HG03565 (cell line): Measurements from ENCODE around the gene SMIM44.

ENCODE experiments used
- ATAC-seq: cut with Tn5 transposase; IDR thresholded peaks from one replicate; pipeline ENCODE4 v1.9.1; 2021; ENCODE audit warnings: mild to moderate bottlenecking, moderate library complexity; ENCODE audit not compliant: unreplicated experiment

Gene SMIM44

GRCh38 chr19:3478409-3479176 is 4.6 kb downstream of the SMIM44 start:
- ATAC-seq: no peak

GRCh38 chr19:3477951-3478350 is 5.3 kb downstream of the SMIM44 start:
- ATAC-seq: no peak

- no peak for ATAC-seq
Observed at GRCh38 chr19:3477506-3477905, 5.7 kb downstream of the SMIM44 start.

GRCh38 chr19:3476830-3477229 is 6.4 kb downstream of the SMIM44 start:
- no peak for ATAC-seq

GRCh38 chr19:3475449-3475848 is 7.8 kb downstream of the SMIM44 start:
- ATAC-seq: no peak

GRCh38 chr19:3474614-3475013 is 8.6 kb downstream of the SMIM44 start:
- no peak for ATAC-seq

- ATAC-seq: no peak
Observed at GRCh38 chr19:3474010-3474409, 9.2 kb downstream of the SMIM44 start.

GRCh38 chr19:3471954-3472655 is 11.1 kb downstream of the SMIM44 start:
- ATAC-seq: no peak

- no peak for ATAC-seq
Observed at GRCh38 chr19:3470500-3471128, 12.6 kb downstream of the SMIM44 start.

GRCh38 chr19:3469638-3470499 is 13.4 kb downstream of the SMIM44 start:
- no peak for ATAC-seq

GRCh38 chr19:3468211-3468610 is 15.0 kb downstream of the SMIM44 start:
- no peak for ATAC-seq

GRCh38 chr19:3467437-3468198 is 15.6 kb downstream of the SMIM44 start:
- ATAC-seq: no peak

- no peak for ATAC-seq
Observed at GRCh38 chr19:3466635-3467034, 16.6 kb downstream of the SMIM44 start.

- ATAC-seq: no peak
Observed at GRCh38 chr19:3465552-3465951, 17.7 kb downstream of the SMIM44 start.

GRCh38 chr19:3464587-3465235 is 18.5 kb downstream of the SMIM44 start:
- ATAC-seq: no peak

GRCh38 chr19:3463714-3464586 is 19.3 kb downstream of the SMIM44 start:
- no peak for ATAC-seq

GRCh38 chr19:3462991-3463713 is 20.1 kb downstream of the SMIM44 start:
- ATAC-seq: no peak

- ATAC-seq: no peak
Observed at GRCh38 chr19:3459965-3460582, 23.2 kb downstream of the SMIM44 start.
